H1 (cell line): ENCODE data around the gene C21orf58.

Source experiments
- BCL11A ChIP-seq, 2 experiments: IDR thresholded peaks; one replicate each; pipeline ENCODE4 v1.6.1; 2011; ENCODE audit warnings: low read depth in 2 of 2, low read length in 2 of 2, mild to moderate bottlenecking in 2 of 2
- CHD1 ChIP-seq: IDR thresholded peaks from 2 replicates; pipeline ENCODE4 v1.6.1; 2012; ENCODE audit warnings: low read depth, low read length, improper control_type of control experiment
- EZH2 ChIP-seq: fragments of 200-600 bp; sonication (generic); IDR thresholded peaks from 2 replicates; pipeline ENCODE4 v1.7.1; 2012; ENCODE audit warnings: low read depth, mild to moderate bottlenecking, moderate library complexity, low read length, inconsistent platforms; ENCODE audit not compliant: severe bottlenecking
- POLR2A ChIP-seq, 2 experiments: IDR thresholded peaks; 1 replicate in 1 of 2; 2 replicates in 1 of 2; pipeline ENCODE4 v1.6.1; 2011; ENCODE audit warnings: low read depth in 2 of 2, low read length in 2 of 2, mild to moderate bottlenecking in 2 of 2; ENCODE audit errors: control extremely low read depth in 1 of 2
- RBBP5 ChIP-seq: IDR thresholded peaks from 2 replicates; pipeline ENCODE4 v1.7.1; 2012; ENCODE audit warnings: low read depth, mild to moderate bottlenecking, inconsistent platforms, low read length, moderate library complexity, borderline replicate concordance
- SP1 ChIP-seq: IDR thresholded peaks from 2 replicates; pipeline ENCODE4 v1.6.1; 2011; ENCODE audit warnings: low read depth, low read length
- SRF ChIP-seq: IDR thresholded peaks from 2 replicates; pipeline ENCODE4 v1.6.1; 2011; ENCODE audit warnings: mild to moderate bottlenecking, low read depth, low read length, moderate library complexity
- SUZ12 ChIP-seq: fragments of 200-600 bp; sonication (generic); IDR thresholded peaks from 2 replicates; pipeline ENCODE4 v1.6.1; 2012; ENCODE audit warnings: mild to moderate bottlenecking, inconsistent platforms, low read length, moderate library complexity, mixed read lengths
- USF2 ChIP-seq: IDR thresholded peaks from 2 replicates; pipeline ENCODE4 v1.6.1; 2011; ENCODE audit warnings: low read length, improper control_type of control experiment

- TF ChIP-seq POLR2A (IDR thresholded peaks at IDR 0.05; ENCODE audit: control extremely low read depth in 1 of 2, low read depth in 2 of 2, low read length in 2 of 2) (no peak), BCL11A (IDR thresholded peaks at IDR 0.05; ENCODE audit: low read depth in 2 of 2, low read length in 2 of 2) (no peak), RBBP5 (no peak), USF2 (no peak), SP1 (no peak), CHD1 (no peak), EZH2 (no peak), SUZ12 (no peak), SRF (no peak)
Observed at GRCh38 chr21:46354518-46354917, 30.8 kb upstream of the C21orf58 start.
